ENCODE data around the gene ERBIN. TPM values are rescaled to one million over a fixed set of nuclear protein-coding genes. Genes with fewer than 3 reads are reported as not detected.
"Not testable (repeated sequence)": the region's sequence is repeated elsewhere in the genome, so short reads cannot be mapped to it uniquely, and the experiment has no call there.

The ERBIN gene
- total RNA-seq, 1 donor: 233 TPM

GRCh38 chr5:66039701-66040100, 113.3 kb downstream of the ERBIN start:
- no peak for DNase-seq (ENCODE audit: low read depth)
- H3K4me3 ChIP-seq (ENCODE audit: low read depth, low read length): no peak overlapping the region
- no peak for TF ChIP-seq CTCF (IDR thresholded peaks at IDR 0.05; ENCODE audit: insufficient read depth, low read depth, low read length)

- peak; percentile 7 for DNase-seq (ENCODE audit: low read depth)
- H3K4me3 ChIP-seq (ENCODE audit: low read depth, low read length): no peak overlapping the region
- TF ChIP-seq CTCF (IDR thresholded peaks at IDR 0.05; ENCODE audit: insufficient read depth, low read depth, low read length): no peak
Observed at GRCh38 chr5:66041627-66042026, 115.3 kb downstream of the ERBIN start.

- H3K4me3 ChIP-seq (ENCODE audit: low read depth, low read length): no peak overlapping the region
- no peak for DNase-seq (ENCODE audit: low read depth)
- TF ChIP-seq CTCF (IDR thresholded peaks at IDR 0.05; ENCODE audit: insufficient read depth, low read depth, low read length): no peak
Observed at GRCh38 chr5:66057239-66057638, 130.9 kb downstream of the ERBIN start.

GRCh38 chr5:66061320-66061719, 134.9 kb downstream of the ERBIN start:
- not testable (repeated sequence) for H3K4me3 ChIP-seq (ENCODE audit: low read depth, low read length); DNase-seq (ENCODE audit: low read depth)

GRCh38 chr5:66063061-66063460, 136.7 kb downstream of the ERBIN start:
- not testable (repeated sequence) for DNase-seq (ENCODE audit: low read depth); H3K4me3 ChIP-seq (ENCODE audit: low read depth, low read length)

GRCh38 chr5:66066826-66067225, 140.5 kb downstream of the ERBIN start:
- DNase-seq (ENCODE audit: low read depth): no peak
- no peak for TF ChIP-seq CTCF (IDR thresholded peaks at IDR 0.05; ENCODE audit: insufficient read depth, low read depth, low read length)
- no peak overlapping the region for H3K4me3 ChIP-seq (ENCODE audit: low read depth, low read length)

- DNase-seq (ENCODE audit: low read depth): no peak
- no peak for TF ChIP-seq CTCF (IDR thresholded peaks at IDR 0.05; ENCODE audit: insufficient read depth, low read depth, low read length)
- H3K4me3 ChIP-seq (ENCODE audit: low read depth, low read length): no peak overlapping the region
Observed at GRCh38 chr5:66072031-66072430, 145.7 kb downstream of the ERBIN start.

GRCh38 chr5:66074901-66075300, 148.5 kb downstream of the ERBIN start:
- H3K4me3 ChIP-seq (ENCODE audit: low read depth, low read length): no peak overlapping the region
- no peak for TF ChIP-seq CTCF (IDR thresholded peaks at IDR 0.05; ENCODE audit: insufficient read depth, low read depth, low read length)
- no peak for DNase-seq (ENCODE audit: low read depth)
